ENCODE data around the gene OR7C2. TPM values are rescaled to one million over a fixed set of nuclear protein-coding genes. Genes with fewer than 3 reads are reported as not detected.

The OR7C2 gene
- total and polyA plus RNA-seq, 2 of the 8 experiments (the other 6 are each of a cell fraction or from before 2014, with no cell fraction given) = not detected

DNA sequence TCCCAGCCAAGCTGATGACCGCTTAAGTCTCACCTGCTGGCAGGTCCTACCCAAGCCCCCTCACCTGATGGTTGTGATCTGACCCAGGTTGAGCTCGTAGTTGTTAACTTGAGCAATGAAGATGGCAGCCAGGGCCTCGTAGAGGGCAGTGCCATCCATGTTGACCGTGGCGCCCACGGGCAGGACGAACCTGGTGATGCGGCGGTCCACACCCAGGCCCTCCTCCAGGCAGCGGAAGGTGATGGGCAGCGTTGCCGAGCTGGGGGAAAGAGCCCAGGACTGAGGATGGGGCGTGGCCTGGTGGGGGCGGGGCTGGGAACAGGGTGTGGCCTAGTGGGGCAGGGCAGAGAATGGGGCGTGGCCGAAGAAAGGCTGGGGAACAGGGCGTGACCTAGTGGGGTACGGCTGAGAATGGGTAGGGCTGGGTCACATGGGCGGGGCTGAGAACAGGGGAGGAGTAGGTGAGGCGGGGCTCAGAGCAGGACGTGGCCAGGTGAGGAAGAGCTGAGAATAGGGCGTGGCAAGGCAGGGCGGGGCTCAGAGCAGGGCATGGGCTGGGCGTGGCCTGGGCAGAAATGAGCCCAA is 12.9 kb downstream of the OR7C2 start:
- H3K18ac ChIP-seq (ENCODE audit: extremely low read depth, low read length) = no peak overlapping the region
- H2AK5ac ChIP-seq (ENCODE audit: low read depth, low read length) = no peak overlapping the region
- H2BK120ac ChIP-seq (replicated peaks; ENCODE audit: low read depth, low read length) = no peak overlapping the region
- H3K36me3 ChIP-seq (ENCODE audit: control insufficient read depth in 2 of 4, insufficient read depth in 4 of 4, low read length in 3 of 4) = no peaks in the 10 kb centered on the region
- ChIA-PET POLR2A (ENCODE audit: partially characterized antibody) (no interaction called here), CTCF (ENCODE audit: partially characterized antibody) (no interaction called here)
- H3K56ac ChIP-seq (replicated peaks; ENCODE audit: insufficient read length, low read depth, low read length) = no peak overlapping the region
- no peak overlapping the region for H3K14ac ChIP-seq (ENCODE audit: insufficient read length)
- TF ChIP-seq BRCA1 (IDR thresholded peaks at IDR 0.05; ENCODE audit: low read depth, low read length) (no peak), CTBP2 (IDR thresholded peaks at IDR 0.05; ENCODE audit: borderline replicate concordance, insufficient read depth, insufficient read length, low read length) (no peak), SIRT6 (IDR thresholded peaks at IDR 0.05; ENCODE audit: low read length) (no peak), RBBP5 (IDR thresholded peaks at IDR 0.05; ENCODE audit: borderline replicate concordance, low read depth, low read length) (no peak), NANOG (IDR thresholded peaks at IDR 0.05; ENCODE audit: insufficient read depth, low read depth, low read length, poor library complexity, severe bottlenecking) (no peak), JUND (IDR thresholded peaks at IDR 0.05; ENCODE audit: low read length) (no peak), POLR2A (IDR thresholded peaks at IDR 0.05; ENCODE audit: control extremely low read depth in 1 of 2, low read depth in 2 of 2, low read length in 2 of 2) (no peak), RXRA (IDR thresholded peaks at IDR 0.05; ENCODE audit: insufficient read depth, low read depth, low read length) (no peak), SP4 (IDR thresholded peaks at IDR 0.05; ENCODE audit: low read length) (no peak), TAF1 (IDR thresholded peaks at IDR 0.05; ENCODE audit: low read depth, low read length) (no peak)
- TF ChIP-seq, protein P1, sequence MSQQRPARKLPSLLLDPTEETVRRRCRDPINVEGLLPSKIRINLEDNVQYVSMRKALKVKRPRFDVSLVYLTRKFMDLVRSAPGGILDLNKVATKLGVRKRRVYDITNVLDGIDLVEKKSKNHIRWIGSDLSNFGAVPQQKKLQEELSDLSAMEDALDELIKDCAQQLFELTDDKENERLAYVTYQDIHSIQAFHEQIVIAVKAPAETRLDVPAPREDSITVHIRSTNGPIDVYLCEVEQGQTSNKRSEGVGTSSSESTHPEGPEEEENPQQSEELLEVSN (IDR thresholded peaks at IDR 0.05) = no peak
- no peaks in the 10 kb centered on the region for H3K79me1 ChIP-seq (ENCODE audit: low read depth, low read length)
- DNase-seq (ENCODE audit: low read depth in 1 of 2, low spot score in 2 of 2) (no peak), FAIRE-seq (no peak)
- no peak overlapping the region for H3K9ac ChIP-seq (replicated peaks in 1 of 4; ENCODE audit: extremely low read depth in 1 of 4, low read depth in 3 of 4, low read length in 3 of 4)
- no peak overlapping the region for H3K27ac ChIP-seq (ENCODE audit: low read depth, low read length)
- H4K5ac ChIP-seq (ENCODE audit: insufficient read length, low read depth, low read length) = no peak overlapping the region
- no peak overlapping the region for H2BK15ac ChIP-seq (ENCODE audit: low read length)
- no peak overlapping the region for H3K4me2 ChIP-seq (ENCODE audit: insufficient read depth in 1 of 2, low read depth in 2 of 2, low read length in 2 of 2)
- no peak overlapping the region for H4K91ac ChIP-seq (replicated peaks; ENCODE audit: insufficient read length, low read length)
- no peak overlapping the region for H2AFZ ChIP-seq (ENCODE audit: low read length)
- no peak overlapping the region for H2BK5ac ChIP-seq (ENCODE audit: low read depth, low read length)
- H2BK12ac ChIP-seq (ENCODE audit: low read depth, low read length) = no peak overlapping the region
- H3K23ac ChIP-seq (ENCODE audit: insufficient read length) = no peak overlapping the region
- H3K4ac ChIP-seq (replicated peaks; ENCODE audit: insufficient read length, low read depth, low read length) = no peak overlapping the region
- no peak overlapping the region for H2BK20ac ChIP-seq (ENCODE audit: low read length)
- no peak overlapping the region for H4K8ac ChIP-seq (ENCODE audit: extremely low read depth, insufficient read depth, low read length)
- WGBS, 2 experiments (ENCODE audit: extremely low coverage in 1 of 2, insufficient coverage in 1 of 2, insufficient read length in 1 of 2, insufficient replicate concordance in 2 of 2, low coverage in 1 of 2, low lambda C conversion rate in 2 of 2, missing lambda C conversion rate in 1 of 2) = 94% methylated on average over 17 of the region's 24 CpGs; no CpG with 5 or more reads in 1 of the 2 experiments
- H3K79me2 ChIP-seq (ENCODE audit: control insufficient read depth in 1 of 2, insufficient read depth in 2 of 2, low read length in 2 of 2) = no peaks in the 10 kb centered on the region
- no peak overlapping the region for H3K4me3 ChIP-seq (ENCODE audit: extremely low read depth in 1 of 4, insufficient read depth in 2 of 4, low read depth in 3 of 4, low read length in 4 of 4)
- no peaks in the 10 kb centered on the region for H3K27me3 ChIP-seq (replicated peaks in 1 of 4; ENCODE audit: control insufficient read depth in 3 of 4, extremely low read depth in 1 of 4, insufficient read depth in 3 of 4, low read length in 3 of 4)
- no peaks in the 10 kb centered on the region for H3K4me1 ChIP-seq (replicated peaks in 1 of 4; ENCODE audit: control insufficient read depth in 3 of 4, insufficient read depth in 4 of 4, low read length in 3 of 4)
- H3K23me2 ChIP-seq (ENCODE audit: low read depth, low read length) = no peaks in the 10 kb centered on the region
- no peaks in the 10 kb centered on the region for H4K20me1 ChIP-seq (replicated peaks in 1 of 2; ENCODE audit: control insufficient read depth in 1 of 2, insufficient read depth in 2 of 2, low read length in 2 of 2)
- H3K9me3 ChIP-seq (ENCODE audit: insufficient read depth in 2 of 2, low read depth in 1 of 2, low read length in 1 of 2) = peaks cover 22 to 40% of the 10 kb centered on the region in 2 experiments
